Measurements from ENCODE around the gene PLEKHG5. TPM values are rescaled to one million over a fixed set of nuclear protein-coding genes. Genes with fewer than 3 reads are reported as not detected.

PLEKHG5 gene
- total RNA-seq, 4 donors from 2014 or later = 1.2 to 2.3 (median 1.6) TPM

DNA sequence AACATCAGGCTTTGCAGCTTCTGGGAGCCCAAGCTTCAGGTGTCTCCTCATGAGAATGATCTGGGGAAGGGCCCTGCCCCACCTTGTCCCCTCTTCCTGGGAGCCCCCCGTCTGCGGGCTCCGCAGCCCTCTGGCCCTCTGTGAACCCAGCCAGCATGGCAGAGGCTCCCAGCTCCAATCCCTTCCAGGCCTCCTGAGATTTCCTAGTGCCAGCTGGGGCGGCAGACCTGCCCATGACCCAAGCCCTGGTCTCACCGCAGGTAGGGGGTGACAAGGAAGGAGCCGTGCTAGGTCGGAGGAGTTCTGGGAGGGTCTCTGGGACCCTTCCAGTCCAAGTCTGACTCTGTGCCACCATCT, 7.7 kb downstream of the PLEKHG5 start:
- H3K36me3 ChIP-seq = no peaks in the 10 kb centered on the region
- DNase-seq = no peak
- H3K27me3 ChIP-seq = peaks cover 9 to 18% (median 9%) of the 10 kb centered on the region in 3 donors
- no peaks in the 10 kb centered on the region for H3K9me3 ChIP-seq
- intact Hi-C loops (cut with DNase I; ENCODE audit: low total_unique reads) (no loop called here), in situ Hi-C loops (cut with MboI; ENCODE audit: low sequenced_read_pairs in 4 of 4) (loop anchor here (10.0 to 25.0 kb wide), 2 partner anchors 154 to 161 kb away; no protein-coding TSS in a partner anchor)
- TF ChIP-seq, protein P1, sequence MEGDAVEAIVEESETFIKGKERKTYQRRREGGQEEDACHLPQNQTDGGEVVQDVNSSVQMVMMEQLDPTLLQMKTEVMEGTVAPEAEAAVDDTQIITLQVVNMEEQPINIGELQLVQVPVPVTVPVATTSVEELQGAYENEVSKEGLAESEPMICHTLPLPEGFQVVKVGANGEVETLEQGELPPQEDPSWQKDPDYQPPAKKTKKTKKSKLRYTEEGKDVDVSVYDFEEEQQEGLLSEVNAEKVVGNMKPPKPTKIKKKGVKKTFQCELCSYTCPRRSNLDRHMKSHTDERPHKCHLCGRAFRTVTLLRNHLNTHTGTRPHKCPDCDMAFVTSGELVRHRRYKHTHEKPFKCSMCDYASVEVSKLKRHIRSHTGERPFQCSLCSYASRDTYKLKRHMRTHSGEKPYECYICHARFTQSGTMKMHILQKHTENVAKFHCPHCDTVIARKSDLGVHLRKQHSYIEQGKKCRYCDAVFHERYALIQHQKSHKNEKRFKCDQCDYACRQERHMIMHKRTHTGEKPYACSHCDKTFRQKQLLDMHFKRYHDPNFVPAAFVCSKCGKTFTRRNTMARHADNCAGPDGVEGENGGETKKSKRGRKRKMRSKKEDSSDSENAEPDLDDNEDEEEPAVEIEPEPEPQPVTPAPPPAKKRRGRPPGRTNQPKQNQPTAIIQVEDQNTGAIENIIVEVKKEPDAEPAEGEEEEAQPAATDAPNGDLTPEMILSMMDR (IDR thresholded peaks at IDR 0.05 in 4 of 5, conservative IDR thresholded peaks at IDR 0.05 in 1 of 5) = no peak
- H3K27ac ChIP-seq = no peak overlapping the region
- H3K4me1 ChIP-seq = peaks cover 0 to 7% of the 10 kb centered on the region in 2 donors
- no peak overlapping the region for H3K4me3 ChIP-seq
- no peak for ATAC-seq

DNA sequence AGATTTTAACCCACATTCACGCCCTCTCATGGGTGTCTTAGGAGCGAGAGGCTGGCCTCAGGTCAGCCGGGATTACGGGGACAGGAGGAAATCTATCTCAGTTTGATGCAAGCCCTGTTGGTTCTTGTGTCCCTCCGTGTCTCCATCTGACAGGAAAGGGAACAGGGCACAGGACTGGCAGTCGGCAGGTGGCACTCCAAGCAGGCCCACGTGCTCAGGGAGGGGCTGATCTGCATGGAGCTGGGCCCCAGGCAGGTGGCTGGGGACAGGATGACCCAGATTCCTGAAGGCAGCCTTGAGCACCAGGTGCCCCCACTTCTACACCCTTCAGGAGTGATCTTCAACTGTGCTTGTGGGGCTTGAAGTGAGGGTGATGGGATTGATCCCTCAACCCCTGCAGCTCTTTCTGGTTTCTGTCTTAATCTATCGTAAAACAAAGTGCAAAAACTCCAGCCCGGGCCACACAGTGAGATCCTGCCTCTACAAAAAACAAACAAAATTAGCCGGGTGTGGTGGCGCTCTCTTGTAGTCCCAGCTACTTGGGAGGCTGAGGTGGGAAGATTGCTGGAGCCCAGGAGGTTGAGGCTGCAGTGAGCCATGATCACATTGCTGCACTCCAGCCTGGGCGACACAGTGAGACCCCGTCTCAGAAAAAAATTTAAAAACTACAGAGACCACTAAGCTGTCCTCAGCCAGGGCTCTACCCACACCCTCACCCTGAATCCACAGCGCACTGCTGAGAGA, 8.3 kb downstream of the PLEKHG5 start:
- Histone ChIP-seq H3K9me3 (no peaks in the 10 kb centered on the region), H3K36me3 (no peaks in the 10 kb centered on the region), H3K27me3 (peaks cover 9 to 18% (median 9%) of the 10 kb centered on the region in 3 donors), H3K4me3 (no peak overlapping the region), H3K4me1 (peaks cover 0 to 7% of the 10 kb centered on the region in 2 donors), H3K27ac (no peak overlapping the region)
- intact Hi-C loops (cut with DNase I; ENCODE audit: low total_unique reads) (no loop called here), in situ Hi-C loops (cut with MboI; ENCODE audit: low sequenced_read_pairs in 4 of 4) (loop anchor here (10.0 to 25.0 kb wide), 2 partner anchors 154 to 162 kb away; no protein-coding TSS in a partner anchor)
- no peak for TF ChIP-seq POLR2A (IDR thresholded peaks at IDR 0.05)
- TF ChIP-seq, protein P1 (IDR thresholded peaks at IDR 0.05 in 4 of 5, conservative IDR thresholded peaks at IDR 0.05 in 1 of 5) = no peak
- ATAC-seq (no peak), DNase-seq (no peak)

DNA sequence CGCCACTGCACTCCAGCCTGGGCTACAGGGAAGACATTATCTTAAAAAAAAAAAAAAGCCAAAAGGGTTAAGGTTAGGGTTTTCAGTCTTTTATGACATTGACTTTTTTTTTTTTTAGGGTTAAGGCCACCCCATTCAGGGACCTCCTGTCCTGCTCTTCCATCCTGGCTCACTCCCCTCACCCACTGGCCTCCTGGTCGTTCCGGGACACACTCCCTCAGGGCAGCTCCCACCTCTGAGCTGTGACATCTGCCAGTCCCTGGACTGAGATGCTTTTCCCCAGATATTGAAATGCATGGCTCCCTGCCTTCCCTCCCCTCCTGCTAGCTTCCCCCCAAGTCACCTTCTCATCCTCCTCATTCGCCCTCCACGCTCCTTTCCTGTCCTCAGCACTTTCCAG, 9.6 kb downstream of the PLEKHG5 start:
- TF ChIP-seq, protein P1 (IDR thresholded peaks at IDR 0.05 in 4 of 5, conservative IDR thresholded peaks at IDR 0.05 in 1 of 5) = no peak
- TF ChIP-seq POLR2A (IDR thresholded peaks at IDR 0.05) = no peak
- Histone ChIP-seq H3K4me1 (peaks cover 0 to 7% of the 10 kb centered on the region in 2 donors), H3K4me3 (no peak overlapping the region), H3K9me3 (no peaks in the 10 kb centered on the region), H3K36me3 (no peaks in the 10 kb centered on the region), H3K27me3 (peaks cover 9 to 18% (median 9%) of the 10 kb centered on the region in 3 donors), H3K27ac (no peak overlapping the region)
- no peak for ATAC-seq
- DNase-seq = no peak
- intact Hi-C loops (cut with DNase I; ENCODE audit: low total_unique reads) = no loop called here
- in situ Hi-C loops (cut with MboI; ENCODE audit: low sequenced_read_pairs in 4 of 4) = loop anchor here (10.0 to 25.0 kb wide), 2 partner anchors 155 to 163 kb away; no protein-coding TSS in a partner anchor

DNA sequence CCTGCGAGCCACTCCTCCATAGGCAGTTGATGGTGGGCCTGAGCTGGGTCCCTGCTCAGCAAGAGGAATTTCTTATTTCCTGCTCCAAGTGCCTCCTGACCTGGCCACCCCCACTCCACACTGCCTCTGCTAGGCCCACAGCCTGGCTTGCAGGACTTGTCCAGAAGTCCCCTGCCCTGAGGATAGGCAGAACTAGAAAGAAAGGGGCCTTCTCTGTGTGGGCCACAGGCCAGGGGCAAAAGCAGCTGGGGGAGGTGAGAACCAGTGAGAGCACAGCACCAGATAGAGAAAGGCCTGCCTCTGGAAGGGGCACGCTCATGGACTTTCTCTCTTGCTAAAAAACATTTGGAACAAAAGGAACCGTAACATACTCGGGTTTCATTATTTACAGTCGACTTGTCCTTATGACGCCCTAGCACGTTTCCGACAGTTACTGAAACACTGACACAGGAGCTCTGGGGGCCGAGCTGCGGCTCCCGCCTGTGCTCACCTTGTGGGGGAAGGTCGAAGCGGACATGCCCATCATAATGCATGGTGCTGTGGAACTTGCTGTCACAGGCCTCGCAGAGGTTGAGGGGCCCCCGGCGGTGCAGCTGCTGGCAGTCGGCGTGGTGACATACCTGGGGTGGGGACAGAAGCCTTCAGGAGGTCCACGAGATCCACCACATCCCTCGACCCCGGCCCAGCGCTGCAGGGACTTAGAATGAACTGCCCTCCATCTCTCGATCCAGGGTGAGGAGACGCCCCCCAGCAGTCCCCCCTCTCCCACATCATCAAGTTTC, 14.2 kb downstream of the PLEKHG5 start:
- Histone ChIP-seq H3K27me3 (no peaks in the 10 kb centered on the region), H3K9me3 (no peaks in the 10 kb centered on the region), H3K27ac (no peak overlapping the region), H3K4me3 (no peak overlapping the region), H3K4me1 (no peaks in the 10 kb centered on the region), H3K36me3 (no peaks in the 10 kb centered on the region)
- TF ChIP-seq, protein P1 (IDR thresholded peaks at IDR 0.05 in 4 of 5, conservative IDR thresholded peaks at IDR 0.05 in 1 of 5) = no peak
- no peak for TF ChIP-seq POLR2A (IDR thresholded peaks at IDR 0.05)
- ATAC-seq = no peak
- intact Hi-C loops (cut with DNase I; ENCODE audit: low total_unique reads) = no loop called here
- no peak for DNase-seq
- in situ Hi-C loops (cut with MboI; ENCODE audit: low sequenced_read_pairs in 4 of 4) = loop anchor here in 1 of 4 donors (25.0 kb wide), 1 partner anchor 160 kb away; no protein-coding TSS in a partner anchor
